ENCODE data around the gene UNC50.
A peak's percentile ranks its signal among the peaks of the same experiment; 100 is the strongest.

The UNC50 gene

DNA sequence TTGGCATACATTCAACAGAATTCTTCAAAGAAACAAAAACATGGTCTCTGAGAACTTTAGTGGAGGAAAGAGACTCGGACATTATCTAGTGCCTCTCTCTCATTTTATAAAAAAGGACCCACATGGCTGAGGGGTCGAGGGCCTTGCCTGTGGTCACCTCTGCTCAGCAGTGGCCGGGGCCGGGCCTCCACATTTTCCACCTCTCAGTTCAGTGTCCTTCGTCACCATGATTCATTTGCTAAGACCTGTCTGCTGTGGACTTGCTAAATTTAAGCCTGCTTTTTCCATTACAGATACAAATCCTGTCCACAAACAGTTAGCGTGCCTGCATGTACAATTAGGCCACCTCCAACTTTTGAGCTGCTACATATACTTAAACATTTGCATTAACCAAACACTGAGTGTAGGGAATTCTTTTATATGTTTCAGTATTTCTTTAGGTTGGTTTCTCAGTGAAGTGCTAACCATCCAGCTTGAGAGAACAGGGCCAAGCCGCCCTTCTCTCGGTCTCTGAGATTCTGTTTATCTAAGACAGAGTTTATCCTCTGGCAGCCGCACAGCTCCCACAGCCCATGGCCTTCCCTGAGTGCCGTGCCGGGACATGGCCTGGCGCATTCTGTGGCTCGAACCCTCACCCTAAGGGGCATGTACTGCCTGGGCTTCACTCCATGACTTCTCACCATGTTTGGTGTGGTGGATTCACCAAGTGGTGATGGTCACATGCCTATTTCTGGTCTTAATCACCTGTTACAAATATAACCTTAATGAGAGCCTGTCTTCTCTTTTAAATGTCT lies 46.3 kb upstream of the UNC50 start:
- TF ChIP-seq, protein P1, sequence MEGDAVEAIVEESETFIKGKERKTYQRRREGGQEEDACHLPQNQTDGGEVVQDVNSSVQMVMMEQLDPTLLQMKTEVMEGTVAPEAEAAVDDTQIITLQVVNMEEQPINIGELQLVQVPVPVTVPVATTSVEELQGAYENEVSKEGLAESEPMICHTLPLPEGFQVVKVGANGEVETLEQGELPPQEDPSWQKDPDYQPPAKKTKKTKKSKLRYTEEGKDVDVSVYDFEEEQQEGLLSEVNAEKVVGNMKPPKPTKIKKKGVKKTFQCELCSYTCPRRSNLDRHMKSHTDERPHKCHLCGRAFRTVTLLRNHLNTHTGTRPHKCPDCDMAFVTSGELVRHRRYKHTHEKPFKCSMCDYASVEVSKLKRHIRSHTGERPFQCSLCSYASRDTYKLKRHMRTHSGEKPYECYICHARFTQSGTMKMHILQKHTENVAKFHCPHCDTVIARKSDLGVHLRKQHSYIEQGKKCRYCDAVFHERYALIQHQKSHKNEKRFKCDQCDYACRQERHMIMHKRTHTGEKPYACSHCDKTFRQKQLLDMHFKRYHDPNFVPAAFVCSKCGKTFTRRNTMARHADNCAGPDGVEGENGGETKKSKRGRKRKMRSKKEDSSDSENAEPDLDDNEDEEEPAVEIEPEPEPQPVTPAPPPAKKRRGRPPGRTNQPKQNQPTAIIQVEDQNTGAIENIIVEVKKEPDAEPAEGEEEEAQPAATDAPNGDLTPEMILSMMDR (IDR thresholded peaks at IDR 0.05; ENCODE audit: control extremely low read depth, extremely low read depth, low read depth, missing control alignments), result no peak
- CTCF ChIA-PET, result interaction anchor here (1.1 to 2.7 kb wide), 3 partner anchors 26 to 74 kb away, joined by 3 to 10 read pairs (median 3); no protein-coding TSS in a partner anchor
- POLR2A ChIA-PET, result interaction anchor here (0.9 kb wide), 1 partner anchor 101 kb away, joined by 3 read pairs; no protein-coding TSS in a partner anchor
- peak; percentile 34 for DNase-seq (ENCODE audit: extremely low spot score)

DNA sequence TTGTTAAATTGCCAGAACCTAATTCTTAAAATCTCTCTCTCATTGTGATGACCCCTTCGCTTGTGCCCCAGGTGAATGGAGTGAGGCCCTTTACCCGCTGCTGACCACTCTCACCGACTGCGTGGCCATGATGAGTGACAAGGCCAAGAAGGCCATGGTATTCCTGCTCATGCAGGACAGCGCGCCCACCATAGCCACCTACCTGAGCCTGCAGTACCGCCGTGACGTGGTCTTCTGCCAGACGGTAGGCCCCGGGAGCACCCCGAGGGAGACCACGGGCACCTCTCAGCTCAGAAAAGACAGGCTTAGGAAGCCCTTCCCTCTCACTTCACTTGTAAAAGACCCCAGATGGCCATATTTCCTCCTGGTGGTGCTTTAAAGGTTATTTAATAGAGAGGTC lies 45.0 kb upstream of the UNC50 start:
- DNase-seq (ENCODE audit: extremely low spot score), result no peak
- ChIA-PET CTCF (interaction anchor here (1.6 kb wide), 1 partner anchor 24 kb away, joined by 3 read pairs; no protein-coding TSS in a partner anchor), POLR2A (no interaction called here)
- TF ChIP-seq, protein P1 (IDR thresholded peaks at IDR 0.05; ENCODE audit: control extremely low read depth, extremely low read depth, low read depth, missing control alignments), result no peak

DNA sequence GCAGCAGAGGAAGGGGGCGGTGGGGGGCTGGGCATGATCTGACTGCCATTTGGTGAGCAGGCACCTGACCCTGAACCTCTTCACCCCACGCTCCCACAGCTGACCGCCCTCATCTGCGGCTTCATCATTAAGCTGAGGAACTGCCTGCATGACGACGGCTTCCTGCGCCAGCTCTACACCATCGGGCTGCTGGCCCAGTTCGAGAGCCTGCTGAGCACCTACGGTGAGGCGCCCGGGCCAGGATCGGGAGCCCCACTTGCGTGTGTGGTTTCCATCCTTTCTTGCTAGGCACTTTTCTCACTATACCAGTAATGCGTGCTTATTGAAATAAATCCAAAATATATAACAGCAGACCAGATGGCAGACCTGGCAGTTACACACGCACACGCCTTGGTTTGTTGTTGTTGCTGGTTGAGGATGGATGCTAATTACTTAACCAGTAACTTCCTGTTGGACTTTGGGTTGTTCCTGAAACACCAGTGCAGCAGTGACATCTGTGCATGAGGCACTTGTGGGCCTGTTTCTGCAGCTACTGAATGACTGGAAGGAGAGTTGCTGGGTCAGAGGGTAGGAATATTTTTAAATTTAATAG lies 43.8 kb upstream of the UNC50 start:
- DNase-seq (ENCODE audit: extremely low spot score), result no peak
- ChIA-PET CTCF (no interaction called here), POLR2A (interaction anchor here (0.7 kb wide), 1 partner anchor 8 kb away, joined by 3 read pairs; no protein-coding TSS in a partner anchor)
- TF ChIP-seq, protein P1 (IDR thresholded peaks at IDR 0.05; ENCODE audit: control extremely low read depth, extremely low read depth, low read depth, missing control alignments), result no peak

DNA sequence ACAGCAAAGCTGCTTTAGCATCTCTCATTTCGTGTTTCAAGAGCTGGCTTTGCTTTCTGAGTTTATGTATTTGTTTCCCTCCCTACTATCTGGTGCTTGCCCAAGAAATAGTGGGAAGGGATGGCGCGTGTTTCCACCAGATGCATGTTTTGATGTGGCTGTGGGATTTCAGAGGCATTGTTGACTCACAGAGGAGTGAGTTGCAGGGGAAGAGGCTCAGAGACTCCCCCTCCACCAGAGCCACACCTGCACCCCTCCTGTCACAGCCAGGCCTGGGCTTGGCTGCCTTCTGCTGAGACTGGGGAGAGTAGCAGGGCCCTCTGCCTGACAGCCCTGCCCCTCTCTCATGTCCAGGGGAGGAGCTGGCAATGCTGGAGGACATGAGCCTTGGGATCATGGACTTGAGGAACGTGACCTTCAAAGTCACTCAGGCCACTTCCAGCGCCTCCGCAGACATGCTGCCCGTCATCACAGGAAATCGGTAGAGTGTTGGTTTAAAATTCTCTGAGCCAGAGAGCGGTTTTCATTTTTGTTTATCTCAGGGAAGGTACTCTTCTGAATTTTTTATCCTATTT lies 43.0 kb upstream of the UNC50 start:
- TF ChIP-seq, protein P1 (IDR thresholded peaks at IDR 0.05; ENCODE audit: control extremely low read depth, extremely low read depth, low read depth, missing control alignments), result no peak
- ChIA-PET CTCF (no interaction called here), POLR2A (no interaction called here)
- DNase-seq (ENCODE audit: extremely low spot score), result no peak

DNA sequence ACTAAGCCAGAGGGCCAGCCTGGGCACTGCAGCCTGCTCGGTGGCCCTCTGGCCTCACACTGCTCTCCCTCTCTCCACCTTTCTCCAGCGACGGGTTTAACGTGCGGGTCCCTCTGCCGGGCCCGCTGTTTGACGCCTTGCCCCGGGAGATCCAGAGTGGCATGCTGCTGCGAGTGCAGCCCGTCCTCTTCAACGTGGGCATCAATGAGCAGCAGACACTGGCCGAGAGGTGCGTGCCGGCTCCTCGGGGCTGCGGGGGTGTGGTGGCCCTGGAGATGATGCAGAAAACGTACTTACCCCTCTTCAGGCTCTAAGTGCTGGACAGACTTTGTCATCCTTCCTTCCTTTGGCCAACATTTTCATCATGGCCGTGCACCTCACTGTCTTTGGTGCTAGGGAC lies 42.4 kb upstream of the UNC50 start:
- DNase-seq (ENCODE audit: extremely low spot score), result no peak
- ChIA-PET CTCF (interaction anchor here (0.6 kb wide), 1 partner anchor 251 kb away, joined by 3 read pairs; no protein-coding TSS in a partner anchor), POLR2A (no interaction called here)
- TF ChIP-seq, protein P1 (IDR thresholded peaks at IDR 0.05; ENCODE audit: control extremely low read depth, extremely low read depth, low read depth, missing control alignments), result no peak

DNA sequence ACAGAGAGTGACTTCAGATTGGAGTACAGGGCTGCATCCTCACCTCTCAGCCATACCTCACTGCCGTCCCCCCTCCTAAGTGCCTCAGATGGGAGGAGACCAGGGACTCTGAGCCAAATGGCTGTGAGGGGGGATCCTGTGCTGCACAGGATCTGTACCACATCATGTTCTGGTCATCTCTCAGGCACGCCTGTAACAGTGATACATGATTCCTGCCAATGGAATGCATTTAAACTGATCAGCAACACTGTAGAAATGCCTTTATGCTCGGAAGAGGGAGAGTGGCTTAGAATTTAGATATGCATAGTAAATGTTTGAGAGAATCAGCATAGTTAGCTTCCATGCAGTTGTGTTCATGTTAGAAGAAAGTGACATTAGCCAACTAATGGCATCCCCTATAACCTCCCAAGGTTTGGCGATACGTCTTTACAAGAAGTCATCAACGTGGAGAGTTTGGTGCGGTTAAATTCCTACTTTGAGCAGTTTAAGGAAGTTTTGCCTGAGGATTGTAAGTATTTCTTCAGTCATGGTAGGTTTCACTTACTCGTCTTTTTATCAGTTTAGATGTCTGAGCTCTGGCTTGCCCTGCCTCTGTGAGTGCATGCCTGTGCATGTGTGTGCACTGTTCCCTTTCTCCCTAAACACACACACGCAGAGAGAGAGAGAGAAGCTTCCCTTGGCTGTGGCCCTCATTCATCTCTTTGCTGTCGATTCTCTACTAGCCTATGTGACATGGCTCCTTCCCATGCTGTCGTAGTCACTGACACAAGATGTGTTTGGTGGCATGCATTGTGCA lies 40.0 kb upstream of the UNC50 start:
- TF ChIP-seq, protein P1 (IDR thresholded peaks at IDR 0.05; ENCODE audit: control extremely low read depth, extremely low read depth, low read depth, missing control alignments), result no peak
- no peak for DNase-seq (ENCODE audit: extremely low spot score)
- POLR2A ChIA-PET, result no interaction called here
- CTCF ChIA-PET, result interaction anchor here (0.8 to 5.4 kb wide), 23 partner anchors 10 to 573 kb away, joined by 3 to 54 read pairs (median 4); no protein-coding TSS in a partner anchor

Data from GM10248 (cell line).